SU-DHL-6 (cell line): ENCODE measurements around the gene DSCAML1.

ENCODE experiments used
- H2AFZ ChIP-seq: fragments of 200-600 bp; sonication (generic); 2 replicates; pipeline ENCODE4 v1.6.1; 2014; ENCODE audit warnings: low read depth, mild to moderate bottlenecking, moderate library complexity, mixed read lengths, antibody characterized with exemption, low read length; ENCODE audit not compliant: severe bottlenecking
- H3F3A ChIP-seq: fragments of 200-600 bp; shearing (Covaris generic); 2 replicates; pipeline ENCODE4 v1.6.0; 2016; ENCODE audit warnings: antibody characterized with exemption, mild to moderate bottlenecking; ENCODE audit not compliant: insufficient read depth
- H3K27ac ChIP-seq: fragments of 200-600 bp; sonication (generic); 2 replicates; pipeline ENCODE4 v1.5.1; 2016; ENCODE audit warnings: low read depth, mild to moderate bottlenecking, low read length, moderate library complexity, mixed read lengths
- H3K27me3 ChIP-seq: fragments of 200-600 bp; sonication (generic), shearing (Covaris generic); 2 replicates; pipeline ENCODE4 v1.6.0; 2014; ENCODE audit warnings: mild to moderate bottlenecking, low read length
- H3K36me3 ChIP-seq: fragments of 200-600 bp; sonication (generic); 2 replicates; pipeline ENCODE4 v1.6.1; 2014; ENCODE audit warnings: mild to moderate bottlenecking, low read length, mixed read lengths
- H3K4me2 ChIP-seq: fragments of 300-600, 200-600 bp; shearing (Covaris generic), sonication (generic); 2 replicates; pipeline ENCODE4 v1.6.0; 2014; ENCODE audit warnings: low read length, low read depth, mild to moderate bottlenecking; ENCODE audit not compliant: poor library complexity, severe bottlenecking
- H3K4me3 ChIP-seq: fragments of 200-600 bp; sonication (generic); 2 replicates; pipeline ENCODE4 v1.5.1; 2014; ENCODE audit warnings: antibody characterized with exemption, low read length, mild to moderate bottlenecking, mixed read lengths; ENCODE audit not compliant: insufficient read depth, poor library complexity, severe bottlenecking
- H3K79me2 ChIP-seq: fragments of 200-600 bp; sonication (generic); 2 replicates; pipeline ENCODE4 v1.6.1; 2014; ENCODE audit warnings: mild to moderate bottlenecking, low read length, moderate library complexity; ENCODE audit not compliant: insufficient read depth
- H3K9ac ChIP-seq: fragments of 200-600 bp; sonication (generic); 2 replicates; pipeline ENCODE4 v1.7.0; 2014; ENCODE audit warnings: mild to moderate bottlenecking, low read length
- H3K9me2 ChIP-seq: fragments of 200-600 bp; sonication (generic); replicated peaks from 2 replicates; pipeline ENCODE4 v1.6.1; 2014; ENCODE audit warnings: low read length; ENCODE audit not compliant: insufficient read depth
- H3K9me3 ChIP-seq: fragments of 200-600 bp; sonication (generic); 2 replicates; pipeline ENCODE4 v1.6.1; 2014; ENCODE audit warnings: low read length, mixed read lengths; ENCODE audit not compliant: insufficient read depth
- H4K20me1 ChIP-seq: fragments of 200-600 bp; sonication (generic); 2 replicates; pipeline ENCODE4 v1.6.1; 2014; ENCODE audit warnings: low read depth, mild to moderate bottlenecking, antibody characterized with exemption, low read length, moderate library complexity, mixed read lengths
- CTCF ChIP-seq: fragments of 200-600 bp; sonication (generic); IDR thresholded peaks from one replicate; pipeline ENCODE4 v1.5.1; 2017; ENCODE audit warnings: antibody characterized with exemption, mild to moderate bottlenecking, low read length, moderate library complexity; ENCODE audit not compliant: insufficient read depth, poor library complexity, severe bottlenecking
- EZH2phosphoT487 ChIP-seq: fragments of 200-600 bp; sonication (generic), shearing (Covaris generic); conservative IDR thresholded peaks from 2 replicates; pipeline ENCODE4 v1.6.1; 2018; ENCODE audit warnings: mild to moderate bottlenecking, antibody characterized with exemption, low read length, moderate library complexity, mixed read lengths

DSCAML1 gene

GRCh38 chr11:117684731-117685130, 112.3 kb downstream of the DSCAML1 start:
- H3K9ac ChIP-seq = no peak overlapping the region
- no peaks in the 10 kb centered on the region for H3K36me3 ChIP-seq
- no peaks in the 10 kb centered on the region for H3K27me3 ChIP-seq
- H3K4me2 ChIP-seq = no peak overlapping the region
- H3K27ac ChIP-seq = no peak overlapping the region
- no peaks in the 10 kb centered on the region for H3F3A ChIP-seq
- H3K79me2 ChIP-seq = no peaks in the 10 kb centered on the region
- no peak for TF ChIP-seq EZH2phosphoT487
- TF ChIP-seq CTCF = no peak
- no peak overlapping the region for H3K4me3 ChIP-seq
- H2AFZ ChIP-seq = no peak overlapping the region
- no peaks in the 10 kb centered on the region for H3K9me3 ChIP-seq
- no peaks in the 10 kb centered on the region for H3K9me2 ChIP-seq
- H4K20me1 ChIP-seq = no peaks in the 10 kb centered on the region

GRCh38 chr11:117684111-117684510, 112.9 kb downstream of the DSCAML1 start:
- no peak overlapping the region for H2AFZ ChIP-seq
- TF ChIP-seq EZH2phosphoT487 = no peak
- no peak for TF ChIP-seq CTCF
- no peaks in the 10 kb centered on the region for H3K36me3 ChIP-seq
- no peak overlapping the region for H3K27ac ChIP-seq
- H3K9me3 ChIP-seq = no peaks in the 10 kb centered on the region
- H3K79me2 ChIP-seq = no peaks in the 10 kb centered on the region
- no peaks in the 10 kb centered on the region for H4K20me1 ChIP-seq
- H3K9ac ChIP-seq = no peak overlapping the region
- no peaks in the 10 kb centered on the region for H3K9me2 ChIP-seq
- H3K4me3 ChIP-seq = no peak overlapping the region
- H3K27me3 ChIP-seq = no peaks in the 10 kb centered on the region
- H3F3A ChIP-seq = no peaks in the 10 kb centered on the region
- no peak overlapping the region for H3K4me2 ChIP-seq

- no peaks in the 10 kb centered on the region for H4K20me1 ChIP-seq
- no peaks in the 10 kb centered on the region for H3K9me2 ChIP-seq
- no peaks in the 10 kb centered on the region for H3K9me3 ChIP-seq
- H2AFZ ChIP-seq = no peak overlapping the region
- no peak overlapping the region for H3K9ac ChIP-seq
- H3K4me3 ChIP-seq = no peak overlapping the region
- no peaks in the 10 kb centered on the region for H3K36me3 ChIP-seq
- no peak overlapping the region for H3K27ac ChIP-seq
- H3K4me2 ChIP-seq = no peak overlapping the region
- H3F3A ChIP-seq = no peaks in the 10 kb centered on the region
- no peaks in the 10 kb centered on the region for H3K27me3 ChIP-seq
- TF ChIP-seq EZH2phosphoT487 = no peak
- no peak for TF ChIP-seq CTCF
- H3K79me2 ChIP-seq = no peaks in the 10 kb centered on the region
Measured at GRCh38 chr11:117681438-117681837, 115.6 kb downstream of the DSCAML1 start.

GRCh38 chr11:117679461-117679860, 117.6 kb downstream of the DSCAML1 start:
- no peaks in the 10 kb centered on the region for H3K9me3 ChIP-seq
- no peaks in the 10 kb centered on the region for H3K9me2 ChIP-seq
- H4K20me1 ChIP-seq = no peaks in the 10 kb centered on the region
- TF ChIP-seq CTCF (no peak), EZH2phosphoT487 (no peak)
- H3K4me2 ChIP-seq = no peak overlapping the region
- H3K4me3 ChIP-seq = no peak overlapping the region
- H2AFZ ChIP-seq = no peak overlapping the region
- H3K36me3 ChIP-seq = no peaks in the 10 kb centered on the region
- no peaks in the 10 kb centered on the region for H3F3A ChIP-seq
- no peaks in the 10 kb centered on the region for H3K27me3 ChIP-seq
- H3K27ac ChIP-seq = no peak overlapping the region
- no peaks in the 10 kb centered on the region for H3K79me2 ChIP-seq
- no peak overlapping the region for H3K9ac ChIP-seq
